ENCODE data around the gene CEBPE. TPM values are rescaled to one million over a fixed set of nuclear protein-coding genes. Genes with fewer than 3 reads are reported as not detected.
A peak's percentile ranks its signal among the peaks of the same experiment; 100 is the strongest.
"Not testable (repeated sequence)": the region's sequence is repeated elsewhere in the genome, so short reads cannot be mapped to it uniquely, and the experiment has no call there.

The CEBPE gene
- total RNA-seq, 1 donor from 2014 or later = not detected

DNA sequence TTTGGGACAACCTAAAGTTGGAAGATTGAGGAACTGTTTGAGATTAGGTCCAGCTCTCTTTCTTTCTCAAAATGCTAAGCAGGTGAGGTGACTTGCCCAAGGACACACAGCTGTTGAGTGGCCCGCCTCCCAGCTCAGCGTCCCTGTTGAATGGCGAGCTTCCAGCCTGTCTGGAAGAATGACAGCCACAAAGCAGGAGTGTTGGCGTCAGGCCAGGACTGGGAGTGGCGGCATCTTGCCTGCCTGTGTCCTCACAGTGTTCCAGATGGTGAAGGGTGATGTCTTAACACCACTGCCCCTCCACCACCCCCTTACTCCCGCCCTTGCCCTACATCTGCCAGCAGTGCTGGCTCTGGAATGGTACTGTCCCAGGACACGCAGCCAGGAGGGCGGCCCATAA, 4.4 kb upstream of the CEBPE start:
- DNase-seq (ENCODE audit: low read depth in 2 of 2) = no peak

- DNase-seq (ENCODE audit: low read depth in 2 of 2) = no peak
Measured at GRCh38 chr14:23122086-23122485, 3.0 kb upstream of the CEBPE start.

- peak; percentile 43 to 62 for DNase-seq (ENCODE audit: low read depth in 2 of 2)
Measured at GRCh38 chr14:23121361-23121771, 2.3 kb upstream of the CEBPE start.

GRCh38 chr14:23120541-23121251, 1.6 kb upstream of the CEBPE start:
- peak; percentile 64 to 83 for DNase-seq (ENCODE audit: low read depth in 2 of 2)

GRCh38 chr14:23119363-23120327, 590 bp upstream of the CEBPE start:
- no peak for DNase-seq (ENCODE audit: low read depth in 2 of 2)

DNA sequence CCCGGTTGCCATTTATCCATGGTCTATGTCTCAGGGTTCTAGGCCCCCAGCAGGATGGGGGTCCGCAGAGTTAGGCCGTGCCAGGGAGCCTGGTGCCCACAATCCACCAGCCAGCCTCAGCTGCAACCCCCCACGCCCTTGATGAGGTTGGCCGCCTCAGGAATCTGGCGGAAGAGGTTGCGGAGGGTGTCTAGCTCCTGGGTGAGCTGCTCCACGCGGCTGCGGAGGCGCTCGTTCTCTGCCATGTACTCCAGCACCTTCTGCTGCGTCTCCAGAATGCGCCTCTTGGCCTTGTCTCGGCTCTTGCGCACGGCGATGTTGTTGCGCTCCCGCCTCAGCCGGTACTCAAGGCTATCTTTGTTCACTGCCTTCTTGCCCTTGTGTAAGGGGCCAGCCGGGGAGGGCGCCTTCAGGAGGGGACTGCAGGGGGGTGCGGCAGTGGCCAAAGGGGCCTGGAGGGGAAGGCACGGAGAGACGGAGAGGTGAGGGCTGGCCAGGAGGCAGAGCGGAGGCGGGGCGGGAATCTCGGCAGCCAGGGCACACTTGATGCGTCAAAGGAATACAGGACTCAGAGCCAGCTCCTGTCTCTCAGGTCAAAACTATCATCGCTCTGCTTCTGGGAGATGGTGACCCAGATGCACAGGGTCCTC, 1.6 kb downstream of the CEBPE start:
- no peak for DNase-seq (ENCODE audit: low read depth in 2 of 2)

DNA sequence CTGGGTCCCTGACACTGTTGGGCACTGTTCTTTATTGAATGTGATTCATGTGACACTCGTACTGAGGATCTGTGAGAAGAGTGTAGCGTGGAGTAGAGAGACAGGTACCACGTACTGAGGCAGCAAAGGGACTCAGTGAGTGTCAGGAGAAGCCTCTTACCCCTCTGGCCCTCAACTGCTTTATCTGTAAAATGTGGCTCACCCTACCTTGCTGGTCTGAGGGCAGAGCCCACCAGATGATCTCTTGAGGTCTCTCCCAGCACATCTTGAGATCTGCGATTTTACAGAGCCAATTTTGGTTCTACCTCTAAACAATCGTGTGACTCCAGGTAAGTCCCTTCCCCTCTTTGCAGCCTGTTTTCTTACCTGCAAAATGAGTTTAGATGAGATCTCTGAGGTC, 3.1 kb downstream of the CEBPE start:
- no peak for DNase-seq (ENCODE audit: low read depth in 2 of 2)

- DNase-seq (ENCODE audit: low read depth in 2 of 2) = peak in 1 of 2 donors; percentile 58
Measured at GRCh38 chr14:23115039-23115731, 3.9 kb downstream of the CEBPE start.

- DNase-seq (ENCODE audit: low read depth in 2 of 2) = no peak
Measured at GRCh38 chr14:23114669-23115038, 4.4 kb downstream of the CEBPE start.

DNA sequence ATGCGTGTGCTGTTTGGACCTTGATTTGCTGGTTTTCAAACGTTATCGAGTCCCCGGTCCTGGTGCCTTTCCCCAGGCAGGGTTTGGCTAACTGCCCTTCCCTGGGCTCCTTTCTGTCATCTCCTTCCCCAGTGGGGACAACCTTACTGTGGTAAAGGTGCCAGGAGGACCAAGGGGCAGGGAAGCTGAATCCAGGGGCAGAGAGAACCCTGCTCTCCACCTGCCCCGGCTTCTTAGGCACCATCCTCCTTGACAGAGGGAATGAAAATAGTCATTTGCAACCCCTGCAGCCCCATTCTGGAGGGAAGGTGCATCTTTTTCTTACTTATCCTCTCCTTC, 5.0 kb downstream of the CEBPE start:
- DNase-seq (ENCODE audit: low read depth in 2 of 2) = no peak

DNA sequence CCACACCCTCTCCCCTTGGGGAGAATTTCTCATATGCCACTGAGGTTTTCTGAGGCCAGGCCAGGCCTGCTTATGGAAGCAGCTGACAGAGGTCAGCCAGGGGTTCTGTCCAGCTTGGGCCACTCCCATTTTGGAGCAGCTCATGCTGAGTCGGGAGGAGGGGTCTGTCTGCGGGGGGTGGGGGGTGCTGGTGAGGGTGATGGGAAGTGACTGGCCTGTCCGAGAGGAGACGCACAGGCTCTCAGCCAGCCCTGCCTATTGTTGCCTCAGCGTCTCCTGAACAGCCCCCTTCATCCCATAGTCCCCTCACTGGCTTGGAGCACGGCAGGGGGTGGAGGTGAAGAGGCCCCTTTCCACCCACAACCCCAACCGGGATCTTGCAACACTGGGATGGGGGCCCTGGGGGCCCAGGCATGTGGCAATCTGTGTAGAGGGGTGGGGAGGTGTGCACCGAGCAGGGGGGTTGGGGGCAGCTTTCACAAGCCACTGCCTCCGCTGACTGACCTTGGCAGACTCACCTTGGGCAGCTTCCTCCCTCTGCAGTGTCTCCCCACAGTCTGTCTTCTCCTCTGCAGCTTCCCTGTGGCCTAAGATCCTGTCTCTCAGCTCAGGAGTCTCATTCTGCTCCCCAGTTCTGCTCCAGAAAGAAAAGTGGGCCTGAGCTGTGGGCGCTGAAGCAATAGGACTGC, 5.5 kb downstream of the CEBPE start:
- no peak for DNase-seq (ENCODE audit: low read depth in 2 of 2)

- DNase-seq (ENCODE audit: low read depth in 2 of 2) = no peak
Measured at GRCh38 chr14:23112359-23113178, 6.5 kb downstream of the CEBPE start.

GRCh38 chr14:23110579-23111365, 8.3 kb downstream of the CEBPE start:
- no peak for DNase-seq (ENCODE audit: low read depth in 2 of 2)

DNA sequence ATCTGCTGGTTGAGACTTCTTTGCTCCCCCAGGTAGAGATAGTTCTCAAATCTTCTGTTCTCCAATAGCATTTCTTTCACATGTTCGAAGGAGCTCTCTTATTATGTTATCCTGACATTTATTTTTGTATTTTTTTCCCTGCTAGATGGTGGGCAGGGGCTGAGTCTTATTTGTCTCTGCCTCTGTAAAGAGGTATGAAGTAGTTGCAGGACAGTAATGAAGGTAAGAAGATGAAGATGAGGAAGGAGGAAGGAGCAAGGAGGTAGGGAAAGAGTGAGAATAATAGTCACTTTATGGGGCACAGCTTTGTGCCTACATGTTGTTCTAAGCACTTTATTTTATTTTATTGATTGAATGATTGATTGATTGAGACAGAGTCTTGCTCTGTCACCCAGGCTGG, 9.3 kb downstream of the CEBPE start:
- DNase-seq (ENCODE audit: low read depth in 2 of 2) = no peak

DNA sequence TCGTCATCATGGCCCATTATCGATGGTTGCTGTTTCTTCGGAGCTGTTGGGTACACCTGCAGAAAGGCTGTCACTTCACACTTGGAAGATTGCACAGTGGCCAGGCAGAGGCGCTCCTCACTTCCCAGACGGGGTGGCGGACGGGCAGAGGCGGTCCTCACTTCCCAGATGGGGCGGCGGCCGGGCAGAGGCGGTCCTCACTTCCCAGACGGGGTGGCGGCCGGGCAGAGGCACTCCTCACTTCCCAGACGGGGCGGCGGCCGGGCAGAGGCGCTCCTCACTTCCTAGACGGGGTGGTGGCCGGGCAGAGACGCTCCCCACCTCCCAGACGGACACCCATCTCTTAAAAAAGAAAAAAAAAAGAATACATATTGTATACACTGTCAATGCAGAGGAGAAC, 10.9 kb downstream of the CEBPE start:
- DNase-seq (ENCODE audit: low read depth in 2 of 2) = not testable (repeated sequence)

DNA sequence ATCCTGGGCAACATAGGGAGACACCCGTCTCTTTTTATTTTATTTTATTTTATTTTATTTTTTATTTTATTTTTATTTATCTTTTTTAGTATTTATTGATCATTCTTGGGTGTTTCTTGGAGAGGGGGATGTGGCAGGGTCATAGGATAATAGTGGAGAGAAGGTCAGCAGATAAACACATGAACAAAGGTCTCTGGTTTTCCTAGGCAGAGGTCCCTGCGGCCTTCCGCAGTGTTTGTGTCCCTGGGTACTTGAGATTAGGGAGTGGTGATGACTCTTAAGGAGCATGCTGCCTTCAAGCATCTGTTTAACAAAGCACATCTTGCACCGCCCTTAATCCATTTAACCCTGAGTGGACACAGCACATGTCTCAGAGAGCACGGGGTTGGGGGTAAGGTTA, 11.4 kb downstream of the CEBPE start:
- DNase-seq (ENCODE audit: low read depth in 2 of 2) = not testable (repeated sequence)

DNA sequence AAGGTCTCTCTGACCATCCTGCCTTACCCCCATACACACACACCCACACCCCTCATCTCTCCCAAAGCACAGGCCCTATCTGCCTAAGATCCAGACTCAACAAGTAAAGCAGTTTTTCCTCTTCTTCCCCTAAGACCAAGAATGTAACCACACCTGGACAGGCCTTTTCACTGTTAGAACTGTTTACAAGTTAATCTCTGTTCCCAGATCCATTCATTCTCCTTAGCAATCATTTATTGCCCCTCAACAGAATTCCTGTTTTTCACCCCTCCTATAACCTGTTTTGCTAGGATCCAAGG, 12.4 kb downstream of the CEBPE start:
- no peak for DNase-seq (ENCODE audit: low read depth in 2 of 2)

- no peak for DNase-seq (ENCODE audit: low read depth in 2 of 2)
Measured at GRCh38 chr14:23105348-23105824, 13.7 kb downstream of the CEBPE start.

- no peak for DNase-seq (ENCODE audit: low read depth in 2 of 2)
Measured at GRCh38 chr14:23104591-23105347, 14.3 kb downstream of the CEBPE start, which contains the start of gene CIROP. Gene CIROP (minus strand): TSS chr14:23104989. CDS start chr14:23104920, 69 bp downstream.

All from dermis microvascular lymphatic vessel endothelial cell (primary cell).